ENCODE results near the gene ADCY4.
"Not testable (repeated sequence)": the region's sequence is repeated elsewhere in the genome, so short reads cannot be mapped to it uniquely, and the experiment has no call there.

Gene ADCY4

GRCh38 chr14:24366721-24367513 is 32.0 kb upstream of the ADCY4 start:
- DNase-seq = peak in 2 of 3 donors; percentile 24 to 33

GRCh38 chr14:24366413-24366720 is 31.5 kb upstream of the ADCY4 start:
- DNase-seq = no peak

GRCh38 chr14:24365600-24366412 is 30.9 kb upstream of the ADCY4 start:
- peak; percentile 78 to 92 (median 81) for DNase-seq

GRCh38 chr14:24364841-24365240 is 30.0 kb upstream of the ADCY4 start:
- DNase-seq = no peak

DNA sequence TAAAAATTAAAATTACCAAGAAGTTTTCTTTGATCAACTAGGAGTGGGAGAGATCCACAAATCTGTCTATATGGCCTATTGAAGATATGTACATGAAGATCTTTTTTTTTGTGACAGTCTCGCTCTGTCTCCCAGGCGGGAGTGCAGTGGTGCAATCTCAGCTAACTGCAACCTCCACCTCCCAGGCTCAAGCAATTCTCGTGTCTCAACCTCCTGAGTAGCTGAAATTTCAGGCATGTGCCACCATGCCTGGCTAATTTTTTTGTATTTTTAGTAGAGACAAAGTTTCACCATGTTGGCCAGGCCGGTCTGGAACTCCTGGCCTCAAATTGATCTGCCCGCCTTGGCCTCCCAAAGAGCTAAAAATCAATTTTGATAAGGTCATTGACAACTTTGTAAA is 28.5 kb upstream of the ADCY4 start:
- no peak for DNase-seq

DNA sequence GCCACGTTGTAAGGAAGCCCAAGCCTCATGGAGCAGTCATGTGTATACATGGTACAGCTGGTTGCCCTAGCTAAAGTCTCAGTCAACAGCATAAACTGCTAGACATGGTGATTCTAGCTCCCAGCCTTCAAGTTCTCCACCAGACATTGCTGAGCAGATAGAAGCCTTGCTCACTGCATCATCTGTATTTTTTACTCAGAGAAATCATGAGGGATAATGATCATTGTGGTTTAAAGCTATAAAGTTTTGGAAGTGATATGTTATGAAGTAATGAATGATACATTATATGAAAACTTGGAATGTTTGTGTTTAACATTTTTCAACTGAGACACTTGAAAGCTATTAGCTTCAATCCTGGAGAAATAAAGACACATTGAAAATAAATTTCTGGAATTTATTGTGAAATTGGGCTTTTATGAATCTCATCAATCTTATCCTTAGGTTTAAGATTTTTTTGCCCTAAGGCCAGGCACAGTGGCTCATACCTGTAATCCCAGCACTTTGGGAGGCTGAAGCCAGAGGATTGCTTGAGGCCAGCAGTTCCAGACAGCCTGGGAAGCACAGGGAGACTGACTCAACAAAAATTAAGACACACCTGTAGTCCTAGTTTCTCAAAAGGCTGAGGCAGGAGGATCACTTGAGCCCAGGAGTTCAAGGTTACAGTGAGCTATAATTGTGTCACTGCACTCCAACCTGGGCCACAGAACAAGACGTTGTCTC is 27.5 kb upstream of the ADCY4 start:
- DNase-seq = no peak

GRCh38 chr14:24361326-24361725 is 26.5 kb upstream of the ADCY4 start:
- DNase-seq = peak; percentile 45 to 65 (median 63)

- no peak for DNase-seq
Observed at GRCh38 chr14:24360281-24360680, 25.4 kb upstream of the ADCY4 start.

DNA sequence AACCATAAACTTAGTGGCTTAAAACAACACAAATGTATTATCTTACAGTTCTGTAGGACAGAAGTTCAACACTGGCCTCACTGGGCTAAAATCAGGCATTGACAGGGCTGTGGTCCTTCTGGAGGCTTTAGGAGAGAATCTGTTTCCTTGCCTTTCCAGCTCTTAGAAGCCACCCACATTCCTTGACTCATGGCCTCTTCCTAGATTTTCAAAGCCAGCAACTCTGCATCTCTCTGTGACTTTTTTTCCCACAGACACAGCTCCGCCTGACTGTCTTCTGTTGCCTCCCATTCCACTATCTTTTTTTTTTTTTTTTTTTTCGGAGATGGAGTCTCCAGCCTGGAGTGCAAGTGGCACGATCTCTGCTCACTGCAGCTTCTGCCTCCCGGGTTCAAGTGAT is 21.3 kb upstream of the ADCY4 start:
- DNase-seq = no peak

GRCh38 chr14:24355009-24355408 is 20.1 kb upstream of the ADCY4 start:
- DNase-seq = no peak

GRCh38 chr14:24354482-24354825 is 19.6 kb upstream of the ADCY4 start:
- DNase-seq = not testable (repeated sequence)

- DNase-seq = peak; percentile 61 to 93 (median 90)
Observed at GRCh38 chr14:24353559-24354481, 18.9 kb upstream of the ADCY4 start.

- peak; percentile 53 to 73 (median 64) for DNase-seq
Observed at GRCh38 chr14:24351517-24351916, 16.6 kb upstream of the ADCY4 start.

DNA sequence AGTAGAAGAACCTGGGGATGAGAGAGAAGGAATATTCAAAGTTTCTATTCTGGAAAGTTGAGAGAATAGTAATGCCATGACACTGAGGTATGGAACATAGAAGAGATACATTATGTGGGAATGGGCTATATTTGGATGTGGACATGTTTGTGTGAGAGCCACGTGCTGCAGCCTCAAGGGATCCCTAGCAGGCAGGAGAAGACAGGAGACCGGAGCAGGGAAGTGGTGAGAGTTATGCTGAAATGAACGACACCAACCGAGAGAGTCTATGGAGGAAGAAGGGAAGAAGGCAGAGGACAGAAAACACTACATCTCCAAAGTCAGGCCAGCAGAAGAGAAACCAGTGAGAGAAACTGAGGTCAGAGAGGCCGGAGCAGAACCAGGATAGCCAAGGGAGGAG is 14.9 kb upstream of the ADCY4 start:
- DNase-seq = no peak

GRCh38 chr14:24348186-24348585 is 13.3 kb upstream of the ADCY4 start:
- DNase-seq = no peak

- DNase-seq = no peak
Observed at GRCh38 chr14:24347134-24347533, 12.3 kb upstream of the ADCY4 start.

GRCh38 chr14:24343795-24344660 is 9.2 kb upstream of the ADCY4 start:
- DNase-seq = no peak

DNA sequence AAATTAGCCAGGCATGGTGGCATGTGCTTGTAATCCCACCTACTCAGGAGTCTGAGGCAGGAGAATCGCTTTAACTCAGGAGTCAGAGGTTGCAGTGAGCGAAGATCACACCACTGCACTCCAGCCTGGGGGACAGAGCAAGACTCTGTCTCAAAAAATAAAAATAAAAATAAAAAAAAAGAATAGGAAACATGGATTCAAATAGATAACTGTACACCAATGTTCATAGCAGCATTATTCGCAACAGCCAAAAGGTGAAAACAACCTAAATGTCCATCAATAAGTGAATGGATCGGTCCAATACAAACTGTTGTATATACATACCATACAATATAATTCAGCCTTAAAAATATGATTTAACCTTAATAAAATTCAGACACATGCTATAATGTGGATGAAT is 8.0 kb upstream of the ADCY4 start:
- no peak for DNase-seq

GRCh38 chr14:24340606-24341005 is 5.7 kb upstream of the ADCY4 start:
- no peak for DNase-seq

DNA sequence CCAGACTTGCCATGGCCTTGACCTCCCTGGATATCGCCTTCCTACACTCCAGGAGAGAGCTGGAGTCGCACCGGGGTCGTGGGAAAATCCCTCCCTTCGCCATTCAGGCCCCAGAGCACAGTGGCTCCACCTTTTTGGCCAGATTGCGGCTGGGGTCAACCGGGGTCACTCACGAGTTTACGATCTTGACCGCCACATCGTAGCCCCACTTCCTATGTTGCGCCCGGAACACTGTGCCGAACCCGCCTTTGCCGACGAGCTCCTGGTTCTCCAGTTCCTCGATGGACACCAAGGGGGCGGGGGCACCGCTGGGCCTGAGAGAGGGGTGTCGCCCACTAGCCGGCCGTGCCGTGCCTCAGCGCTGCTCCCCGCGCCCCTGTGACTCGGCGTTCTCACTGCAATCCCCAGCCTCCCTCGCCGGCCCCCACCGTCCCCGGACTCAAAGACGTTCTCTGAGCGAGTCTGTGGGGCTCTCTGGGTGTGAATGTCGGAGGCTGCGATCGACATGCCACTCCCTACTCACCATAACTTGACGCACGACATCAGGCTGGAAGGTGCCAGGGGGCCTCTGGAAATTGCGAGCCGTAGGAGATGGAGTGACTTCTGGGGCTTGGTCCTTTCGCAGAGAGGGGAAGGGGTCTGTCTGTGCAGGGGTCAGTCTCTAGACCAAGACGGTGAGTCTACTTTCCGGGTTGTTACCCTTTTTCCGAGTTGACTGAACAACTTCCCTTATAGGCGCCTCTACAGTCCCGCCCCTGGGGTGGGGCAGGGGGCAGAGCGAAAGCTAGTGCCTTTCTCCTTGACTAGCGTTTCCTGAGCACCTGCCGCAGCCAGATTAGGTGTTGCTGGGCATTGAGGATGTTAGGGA is 4.6 kb upstream of the ADCY4 start, which contains the start of gene RIPK3:
Gene RIPK3, minus strand, starts transcription at position 708 of the 868 bp plus-strand sequence. Its CDS starts 165 bp downstream, at position 543.
- peak; percentile 72 to 86 (median 78) for DNase-seq

All from suppressor macrophage treated with lipopolysaccharide for 1 hour (primary cell).